ENCODE data around the gene NTN1. TPM values are rescaled to one million over a fixed set of nuclear protein-coding genes. Genes with fewer than 3 reads are reported as not detected.
"Not testable (repeated sequence)": the region's sequence is repeated elsewhere in the genome, so short reads cannot be mapped to it uniquely, and the experiment has no call there.

Gene NTN1
- total RNA-seq, 3 donors from 2014 or later (not counting 1 experiment from before 2014, with no cell fraction given) = 0.12 to 0.15 (median 0.14) TPM

DNA sequence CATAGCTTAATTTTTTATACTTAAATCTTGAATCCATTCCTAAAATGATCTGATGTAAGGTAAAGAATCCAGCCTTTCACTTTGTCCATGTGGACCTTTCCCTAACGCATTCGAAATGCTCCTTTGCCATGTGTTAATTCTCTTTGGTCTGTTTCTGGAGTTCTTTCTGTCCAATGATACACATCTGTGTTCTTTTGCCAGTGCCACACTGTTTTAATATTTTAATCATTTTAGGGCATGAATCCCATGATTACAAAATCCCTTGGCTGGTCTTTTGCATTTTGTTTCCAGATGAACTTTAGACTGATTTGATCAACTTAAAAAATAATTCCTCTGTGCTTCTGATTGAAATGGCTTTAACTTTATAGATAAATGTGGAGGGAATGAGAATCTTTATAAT, 74.1 kb downstream of the NTN1 start:
- intact Hi-C loops (cut with micrococcal nuclease) = no loop called here
- no peaks in the 10 kb centered on the region for H3K9me3 ChIP-seq (ENCODE audit: control insufficient read depth, insufficient read depth, low read length)
- H3K27ac ChIP-seq (ENCODE audit: low read length) = no peak overlapping the region
- no peak for DNase-seq
- no peak overlapping the region for H3K4me3 ChIP-seq (ENCODE audit: low read length)
- Mint-ChIP-seq H3K4me1 (no peaks in the 10 kb centered on the region), H3K36me3 (no peaks in the 10 kb centered on the region), H3K27me3 (ENCODE audit: low read depth in 2 of 2) (peaks cover 9 to 19% of the 10 kb centered on the region in 2 donors), H3K27ac (no peak overlapping the region), H3K4me3 (no peak overlapping the region), H3K9me3 (no peaks in the 10 kb centered on the region)
- ATAC-seq = no peak
- no peaks in the 10 kb centered on the region for H3K4me1 ChIP-seq (ENCODE audit: control insufficient read depth, insufficient read depth, low read length)
- TF ChIP-seq, protein P1, sequence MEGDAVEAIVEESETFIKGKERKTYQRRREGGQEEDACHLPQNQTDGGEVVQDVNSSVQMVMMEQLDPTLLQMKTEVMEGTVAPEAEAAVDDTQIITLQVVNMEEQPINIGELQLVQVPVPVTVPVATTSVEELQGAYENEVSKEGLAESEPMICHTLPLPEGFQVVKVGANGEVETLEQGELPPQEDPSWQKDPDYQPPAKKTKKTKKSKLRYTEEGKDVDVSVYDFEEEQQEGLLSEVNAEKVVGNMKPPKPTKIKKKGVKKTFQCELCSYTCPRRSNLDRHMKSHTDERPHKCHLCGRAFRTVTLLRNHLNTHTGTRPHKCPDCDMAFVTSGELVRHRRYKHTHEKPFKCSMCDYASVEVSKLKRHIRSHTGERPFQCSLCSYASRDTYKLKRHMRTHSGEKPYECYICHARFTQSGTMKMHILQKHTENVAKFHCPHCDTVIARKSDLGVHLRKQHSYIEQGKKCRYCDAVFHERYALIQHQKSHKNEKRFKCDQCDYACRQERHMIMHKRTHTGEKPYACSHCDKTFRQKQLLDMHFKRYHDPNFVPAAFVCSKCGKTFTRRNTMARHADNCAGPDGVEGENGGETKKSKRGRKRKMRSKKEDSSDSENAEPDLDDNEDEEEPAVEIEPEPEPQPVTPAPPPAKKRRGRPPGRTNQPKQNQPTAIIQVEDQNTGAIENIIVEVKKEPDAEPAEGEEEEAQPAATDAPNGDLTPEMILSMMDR (IDR thresholded peaks at IDR 0.05) = no peak
- no peaks in the 10 kb centered on the region for H3K27me3 ChIP-seq (ENCODE audit: control insufficient read depth, insufficient read depth, low read length)
- WGBS (ENCODE audit: insufficient coverage) = 91% methylated on average over 2 of the region's 2 CpGs
- H3K36me3 ChIP-seq (ENCODE audit: control insufficient read depth, insufficient read depth, low read length) = no peaks in the 10 kb centered on the region

DNA sequence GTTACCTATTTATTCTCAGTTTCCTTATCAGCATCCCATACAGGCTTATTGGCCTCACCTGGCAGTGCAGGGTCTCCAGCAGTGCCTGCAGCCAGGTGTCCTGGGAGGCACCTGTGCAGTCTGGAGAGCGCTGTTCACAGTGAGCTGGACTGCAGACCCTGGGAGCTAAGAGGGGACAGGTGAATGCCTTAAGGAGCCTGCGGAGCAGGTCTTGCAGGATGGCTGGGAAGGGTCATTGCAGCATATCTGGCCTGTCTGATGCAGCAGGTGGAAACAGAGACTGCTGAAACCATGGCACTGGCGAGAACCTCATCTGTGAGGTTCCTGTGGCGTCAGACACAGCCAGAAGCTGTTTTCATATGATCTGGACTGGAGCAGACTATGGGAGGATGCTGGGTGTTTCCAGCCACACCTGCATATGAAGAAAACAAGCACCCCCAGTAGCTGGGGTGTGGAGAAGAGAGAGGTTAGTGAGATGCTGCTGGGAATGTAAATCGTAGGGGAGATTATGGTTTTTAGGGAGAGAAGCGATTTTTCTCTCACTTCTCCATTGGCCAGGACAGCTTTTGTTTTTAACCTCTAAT, 77.0 kb downstream of the NTN1 start:
- H3K27ac ChIP-seq (ENCODE audit: low read length) = no peak overlapping the region
- Mint-ChIP-seq H3K27ac (no peak overlapping the region), H3K9me3 (no peaks in the 10 kb centered on the region), H3K4me3 (no peak overlapping the region), H3K4me1 (no peaks in the 10 kb centered on the region), H3K27me3 (ENCODE audit: low read depth in 2 of 2) (peaks cover 9 to 19% of the 10 kb centered on the region in 2 donors), H3K36me3 (no peaks in the 10 kb centered on the region)
- H3K4me3 ChIP-seq (ENCODE audit: low read length) = no peak overlapping the region
- 86% methylated on average over 4 of the region's 6 CpGs for WGBS (ENCODE audit: insufficient coverage)
- no peaks in the 10 kb centered on the region for H3K27me3 ChIP-seq (ENCODE audit: control insufficient read depth, insufficient read depth, low read length)
- H3K4me1 ChIP-seq (ENCODE audit: control insufficient read depth, insufficient read depth, low read length) = no peaks in the 10 kb centered on the region
- no peak for DNase-seq
- intact Hi-C loops (cut with micrococcal nuclease) = no loop called here
- TF ChIP-seq, protein P1 (IDR thresholded peaks at IDR 0.05) = no peak
- no peaks in the 10 kb centered on the region for H3K36me3 ChIP-seq (ENCODE audit: control insufficient read depth, insufficient read depth, low read length)
- no peak for ATAC-seq
- H3K9me3 ChIP-seq (ENCODE audit: control insufficient read depth, insufficient read depth, low read length) = no peaks in the 10 kb centered on the region

DNA sequence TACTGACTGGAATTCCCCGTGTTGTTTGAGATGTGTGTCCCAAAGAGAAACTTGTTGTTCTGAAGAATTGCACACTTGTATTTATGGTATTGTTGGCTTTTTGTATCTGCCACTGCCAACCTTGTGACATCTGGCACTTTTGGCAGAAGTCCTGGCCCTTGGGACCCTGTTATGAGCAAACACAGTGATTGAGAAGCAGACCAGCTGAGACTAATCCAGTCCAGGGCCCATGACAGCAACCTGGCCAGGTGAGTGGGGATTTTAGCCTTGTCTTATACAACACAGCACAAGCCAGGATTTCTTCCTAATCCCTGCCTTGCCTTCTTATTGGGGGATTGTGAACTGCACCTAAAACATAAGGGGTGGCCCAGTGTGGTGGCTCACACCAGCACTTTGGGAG, 80.0 kb downstream of the NTN1 start:
- H3K4me1 Mint-ChIP-seq = no peaks in the 10 kb centered on the region
- H3K27me3 ChIP-seq (ENCODE audit: control insufficient read depth, insufficient read depth, low read length) = no peaks in the 10 kb centered on the region

DNA sequence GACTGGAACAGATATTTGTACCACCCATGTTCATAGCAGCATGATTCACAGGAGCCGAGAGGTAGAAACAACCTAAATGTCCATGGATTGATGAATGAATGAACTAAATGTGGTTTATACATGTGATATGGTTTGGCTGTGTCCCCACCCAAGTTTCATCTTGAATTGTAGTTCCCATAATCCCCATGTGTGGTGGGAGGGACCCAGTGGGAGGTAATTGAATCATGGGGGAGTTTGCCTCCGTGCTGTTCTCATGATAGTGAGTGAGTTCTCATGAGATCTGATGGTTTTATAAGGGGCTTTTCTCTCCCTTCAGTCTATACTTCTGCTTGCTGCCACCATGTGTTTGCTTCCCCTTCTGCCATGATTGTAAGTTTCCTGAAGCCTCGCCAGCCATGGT, 81.9 kb downstream of the NTN1 start:
- H3K9me3 Mint-ChIP-seq; H3K4me1 Mint-ChIP-seq; H3K27me3 ChIP-seq (ENCODE audit: control insufficient read depth, insufficient read depth, low read length); H3K27ac Mint-ChIP-seq; H3K4me3 ChIP-seq (ENCODE audit: low read length); ATAC-seq; H3K9me3 ChIP-seq (ENCODE audit: control insufficient read depth, insufficient read depth, low read length); H3K27ac ChIP-seq (ENCODE audit: low read length); H3K36me3 Mint-ChIP-seq; intact Hi-C loops (cut with micrococcal nuclease); H3K4me3 Mint-ChIP-seq; H3K27me3 Mint-ChIP-seq (ENCODE audit: low read depth in 2 of 2); DNase-seq; H3K4me1 ChIP-seq (ENCODE audit: control insufficient read depth, insufficient read depth, low read length); H3K36me3 ChIP-seq (ENCODE audit: control insufficient read depth, insufficient read depth, low read length): not testable (repeated sequence)
- 78% methylated on average over 2 of the region's 3 CpGs for WGBS (ENCODE audit: insufficient coverage)

More for the DNA sequence above, 80.0 kb downstream of the NTN1 start:
- H3K4me1 ChIP-seq (ENCODE audit: control insufficient read depth, insufficient read depth, low read length) = no peaks in the 10 kb centered on the region
- Mint-ChIP-seq H3K27ac (no peak overlapping the region), H3K9me3 (no peaks in the 10 kb centered on the region), H3K27me3 (ENCODE audit: low read depth in 2 of 2) (peaks cover 9 to 17% of the 10 kb centered on the region in 2 donors), H3K36me3 (no peaks in the 10 kb centered on the region), H3K4me3 (no peak overlapping the region)
- no peaks in the 10 kb centered on the region for H3K9me3 ChIP-seq (ENCODE audit: control insufficient read depth, insufficient read depth, low read length)
- H3K36me3 ChIP-seq (ENCODE audit: control insufficient read depth, insufficient read depth, low read length) = no peaks in the 10 kb centered on the region
- TF ChIP-seq, protein P1 (IDR thresholded peaks at IDR 0.05) = no peak
- no peak overlapping the region for H3K4me3 ChIP-seq (ENCODE audit: low read length)
- WGBS (ENCODE audit: insufficient coverage) = 95% methylated on average over 1 of the region's 1 CpG
- intact Hi-C loops (cut with micrococcal nuclease) = no loop called here
- H3K27ac ChIP-seq (ENCODE audit: low read length) = no peak overlapping the region
- no peak for ATAC-seq
- DNase-seq = no peak

Data from natural killer cell (primary cell).